Breast epithelium (tissue), 3 donors: ENCODE results near the gene LGR4.

ENCODE experiments used
- CTCF ChIP-seq, 3 donors: fragments of 450-650 bp; IDR thresholded peaks; one replicate each; pipeline ENCODE4 v1.5.1; 2016 to 2017; ENCODE audit warnings: antibody characterized with exemption in 3 of 3, mild to moderate bottlenecking in 3 of 3, moderate library complexity in 3 of 3
- POLR2A ChIP-seq: fragments of 450-650 bp; IDR thresholded peaks from one replicate; pipeline ENCODE4 v1.6.1; 2016; ENCODE audit warnings: antibody characterized with exemption, mild to moderate bottlenecking, moderate library complexity

- TF ChIP-seq POLR2A: no peak
- TF ChIP-seq CTCF (IDR thresholded peaks at IDR 0.05): no peak
Observed at GRCh38 chr11:27317751-27318150, 154.8 kb downstream of the LGR4 start.
